Activated CD4-positive, alpha-beta T cell treated with anti-CD3 and anti-CD28 coated beads, Interleukin-2, amount 50 U/mL, for 4 hours (primary cell): Measurements from ENCODE around the gene TGFBR3.
"Not testable (repeated sequence)": the region's sequence is repeated elsewhere in the genome, so short reads cannot be mapped to it uniquely, and the experiment has no call there.

Experiments used
- DNase-seq, 2 experiments: peaks; one replicate each; pipeline ENCODE4 v3.0.0-alpha.2; 2020

Gene TGFBR3

DNA sequence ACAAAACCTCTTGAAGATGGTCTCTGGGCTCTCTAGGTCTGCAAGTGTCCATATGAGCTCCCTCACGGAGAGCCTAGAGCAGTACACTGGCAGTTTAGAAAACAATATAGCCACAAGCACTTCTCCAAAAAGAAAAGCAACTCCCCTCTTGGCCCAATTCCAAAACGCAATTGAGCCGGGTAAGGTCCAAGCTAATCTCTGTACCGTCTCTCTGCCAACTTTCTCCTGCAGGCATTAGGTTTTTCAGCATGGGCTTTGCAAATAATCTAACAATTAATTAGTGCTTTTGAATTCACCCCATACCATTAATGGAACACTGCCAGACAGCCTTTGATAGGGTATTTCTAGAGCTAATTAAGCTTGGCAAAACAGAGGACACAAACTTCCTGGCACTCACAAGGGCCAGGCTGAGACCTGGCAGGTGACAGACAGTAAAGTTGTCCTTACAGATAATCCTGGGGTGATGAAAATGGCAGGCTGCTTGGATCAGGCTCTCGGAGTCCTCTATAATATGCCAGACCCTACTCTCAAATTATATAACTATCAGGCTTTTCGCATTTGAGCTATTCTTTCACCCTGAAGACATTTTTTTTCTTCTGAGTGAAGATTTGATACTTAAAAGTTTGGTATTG is 39.8 kb downstream of the TGFBR3 start:
- no peak for DNase-seq

DNA sequence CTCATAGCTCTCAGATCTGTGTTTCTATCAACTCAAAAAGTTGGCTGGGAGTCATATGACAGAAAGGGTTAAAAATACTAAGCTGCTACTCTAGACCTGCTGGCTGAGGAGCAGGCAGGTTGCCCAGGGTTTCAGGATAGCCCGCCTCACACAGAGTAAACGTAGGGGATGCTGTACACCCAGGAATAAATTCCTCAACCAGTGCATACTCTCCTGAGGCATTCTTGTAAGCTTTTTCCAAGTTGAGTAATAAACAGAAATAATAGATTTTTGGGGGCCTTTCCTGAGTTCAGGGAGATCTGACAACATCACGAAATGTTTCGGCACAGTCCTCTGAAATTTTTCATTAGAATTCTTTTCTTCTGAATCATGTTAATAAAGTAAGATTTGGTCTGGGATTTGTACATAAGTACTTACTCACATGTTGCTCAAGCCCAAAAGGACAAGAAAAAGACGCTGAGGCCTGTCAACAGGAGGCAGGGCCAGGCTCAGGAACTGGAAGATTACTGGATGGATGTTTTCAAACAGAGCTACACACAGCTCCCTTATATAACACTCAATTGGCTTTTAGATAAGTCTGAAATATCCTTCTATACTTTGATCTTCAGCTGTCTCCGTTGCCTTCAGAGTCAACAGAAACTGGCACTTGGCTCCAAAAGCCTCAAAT is 41.0 kb downstream of the TGFBR3 start:
- no peak for DNase-seq

DNA sequence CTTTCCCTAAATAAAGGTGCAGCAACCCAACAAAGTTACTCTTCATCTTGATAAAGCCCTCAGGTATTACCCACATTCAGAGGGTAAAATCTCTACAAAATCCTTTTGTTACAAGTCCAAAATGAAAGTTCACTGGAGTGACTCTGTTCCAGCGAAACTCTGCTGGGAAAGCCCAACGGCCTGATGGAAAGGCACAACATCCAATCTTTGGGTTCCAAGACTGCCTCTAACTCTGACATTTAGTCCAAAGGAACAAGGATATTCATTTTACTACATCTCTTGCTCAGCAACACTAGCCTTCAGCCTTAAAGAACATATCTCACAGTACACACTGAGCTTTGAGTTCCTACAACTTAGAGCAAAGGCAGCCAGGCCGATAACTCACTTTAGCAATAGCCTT is 42.1 kb downstream of the TGFBR3 start:
- DNase-seq: no peak

DNA sequence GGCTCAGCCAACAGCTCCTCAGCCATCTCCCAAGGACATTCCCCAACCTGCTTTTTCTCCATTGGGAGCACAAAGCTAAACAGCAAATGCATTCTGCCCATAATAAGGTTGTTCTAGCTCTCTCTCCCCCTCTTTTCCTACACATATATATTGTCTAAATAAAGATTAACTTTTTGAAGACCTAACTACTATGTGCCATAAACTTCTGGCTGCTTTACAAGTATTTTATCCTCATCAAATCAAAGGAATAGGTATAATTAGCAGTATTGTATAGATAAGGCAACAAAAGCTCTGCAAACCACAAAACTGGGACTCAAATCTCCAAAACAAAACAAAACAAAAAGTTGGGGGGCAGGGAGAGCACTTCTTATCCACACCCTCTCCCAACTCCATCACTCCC is 43.4 kb downstream of the TGFBR3 start:
- no peak for DNase-seq

DNA sequence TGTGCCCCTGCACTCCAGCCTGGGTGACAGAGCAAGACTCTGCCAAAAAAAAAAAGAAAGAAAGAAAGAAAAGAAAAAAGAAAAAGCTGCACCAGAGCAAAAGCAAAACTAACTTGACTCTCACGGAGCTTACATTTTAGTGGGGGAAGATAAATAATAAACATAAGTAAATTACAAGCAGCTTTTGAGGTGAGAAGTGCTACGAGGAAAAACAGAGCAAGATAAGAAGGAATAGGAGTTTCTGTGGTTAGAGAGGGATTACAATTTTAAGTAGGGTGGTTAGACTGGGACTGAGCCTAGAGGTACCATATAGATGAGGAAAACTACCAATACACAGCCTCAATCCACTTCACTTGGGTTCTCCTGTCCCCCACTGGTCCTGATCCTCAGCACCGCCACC is 43.9 kb downstream of the TGFBR3 start:
- DNase-seq: no peak

DNA sequence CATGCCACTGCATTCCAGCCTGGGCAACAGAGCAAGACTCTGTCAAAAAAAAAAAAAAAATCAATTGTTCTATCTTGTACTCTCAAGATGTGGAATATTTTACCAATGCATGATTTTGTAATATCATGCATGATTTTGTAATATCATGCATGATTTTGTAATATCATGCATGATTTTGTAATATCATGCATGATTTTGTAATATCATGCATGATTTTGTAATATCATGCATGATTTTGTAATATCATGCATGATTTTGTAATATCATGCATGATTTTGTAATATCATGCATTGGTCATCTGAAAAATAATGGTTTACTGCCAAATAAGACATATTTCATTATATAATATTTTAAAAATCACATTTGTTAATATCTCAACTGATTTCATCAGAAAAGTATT is 45.7 kb downstream of the TGFBR3 start:
- DNase-seq: not testable (repeated sequence)

DNA sequence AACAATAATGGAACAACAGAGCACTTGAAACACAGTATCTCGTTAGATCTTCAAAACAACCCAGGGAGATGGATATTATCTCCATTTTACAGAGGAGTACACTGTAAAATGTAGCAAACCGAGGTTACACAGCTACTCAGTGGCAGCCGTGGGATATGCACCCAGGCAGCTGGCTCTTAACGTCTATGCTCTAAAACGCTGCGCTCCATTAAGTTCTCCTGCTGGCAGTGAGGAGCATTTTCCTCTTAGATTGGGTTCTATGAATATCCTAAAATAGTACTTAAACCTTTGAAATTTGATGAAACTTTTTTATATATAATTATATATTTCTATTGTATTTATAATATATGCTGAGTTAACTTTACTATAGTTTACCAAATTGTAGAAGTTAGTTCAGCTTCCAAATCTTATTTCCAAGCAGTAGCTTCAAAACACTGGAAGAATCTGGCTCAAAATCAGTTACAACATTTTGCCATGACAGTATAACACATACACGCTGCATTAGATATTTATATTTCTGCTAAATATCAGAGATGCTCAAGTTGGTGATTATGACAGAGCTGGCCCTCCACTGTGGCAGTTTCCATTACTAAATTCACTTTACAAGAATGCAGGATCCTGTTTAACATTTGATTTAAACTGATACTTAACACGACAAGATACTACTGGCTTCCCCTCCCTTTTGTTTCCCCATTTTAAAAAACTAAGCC is 49.5 kb downstream of the TGFBR3 start:
- DNase-seq: no peak

DNA sequence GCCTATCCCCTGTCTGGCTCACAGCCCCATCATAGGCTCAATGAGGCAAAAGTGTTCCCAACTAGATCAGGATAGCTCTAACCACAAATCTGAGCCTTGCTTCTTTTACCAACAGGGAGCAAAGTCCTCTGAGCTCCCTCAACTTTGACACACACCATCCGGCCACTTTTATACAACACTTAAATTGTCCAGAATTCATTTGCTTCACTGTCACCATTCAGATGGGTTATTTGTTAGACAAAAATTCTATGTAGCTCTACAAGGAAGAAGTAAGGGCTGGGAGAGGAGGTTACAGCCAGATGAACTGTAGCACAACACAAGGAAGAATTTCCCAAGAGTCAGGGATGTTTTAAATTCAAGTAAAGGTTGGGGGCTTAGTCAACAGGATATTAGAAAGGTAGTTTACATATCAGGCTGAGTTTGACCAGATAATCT is 50.8 kb downstream of the TGFBR3 start:
- DNase-seq: no peak

DNA sequence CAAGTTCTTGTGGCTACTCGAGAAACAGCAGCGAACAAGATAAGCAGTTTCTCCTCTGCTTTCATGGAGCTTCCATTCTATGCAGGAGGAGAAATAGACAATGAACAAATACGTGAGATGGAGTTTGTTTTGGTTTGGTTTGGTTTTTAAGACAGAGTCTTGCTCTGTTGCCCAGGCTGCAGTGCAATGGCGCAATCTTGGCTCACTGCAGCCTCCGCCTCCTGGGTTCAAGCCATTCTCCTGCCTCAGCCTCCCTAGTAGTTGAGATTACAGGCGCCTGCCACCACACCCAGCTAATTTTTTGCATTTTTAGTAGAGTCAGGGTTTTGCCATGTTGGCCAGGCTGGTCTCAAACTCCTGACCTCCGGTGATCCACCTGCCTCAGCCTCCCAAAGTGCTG is 51.4 kb downstream of the TGFBR3 start:
- not testable (repeated sequence) for DNase-seq

DNA sequence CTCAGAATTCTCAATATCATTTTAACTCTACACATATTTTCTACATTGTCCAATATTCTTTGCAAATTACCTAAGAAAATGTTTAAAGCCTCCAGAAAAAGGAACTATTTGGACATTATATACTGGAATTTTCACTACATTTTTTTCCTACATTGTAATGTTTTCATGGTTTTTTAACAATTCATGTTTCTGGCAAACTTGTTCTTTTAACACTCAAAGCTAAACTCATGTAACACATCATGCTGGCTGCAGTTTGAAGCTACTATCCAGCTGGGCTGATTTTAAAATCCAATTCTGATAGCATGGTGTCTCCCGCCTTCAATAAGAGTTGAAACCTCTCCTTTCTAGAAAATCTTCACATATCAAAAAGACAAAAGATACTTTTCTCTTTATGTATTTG is 52.0 kb downstream of the TGFBR3 start:
- no peak for DNase-seq

DNA sequence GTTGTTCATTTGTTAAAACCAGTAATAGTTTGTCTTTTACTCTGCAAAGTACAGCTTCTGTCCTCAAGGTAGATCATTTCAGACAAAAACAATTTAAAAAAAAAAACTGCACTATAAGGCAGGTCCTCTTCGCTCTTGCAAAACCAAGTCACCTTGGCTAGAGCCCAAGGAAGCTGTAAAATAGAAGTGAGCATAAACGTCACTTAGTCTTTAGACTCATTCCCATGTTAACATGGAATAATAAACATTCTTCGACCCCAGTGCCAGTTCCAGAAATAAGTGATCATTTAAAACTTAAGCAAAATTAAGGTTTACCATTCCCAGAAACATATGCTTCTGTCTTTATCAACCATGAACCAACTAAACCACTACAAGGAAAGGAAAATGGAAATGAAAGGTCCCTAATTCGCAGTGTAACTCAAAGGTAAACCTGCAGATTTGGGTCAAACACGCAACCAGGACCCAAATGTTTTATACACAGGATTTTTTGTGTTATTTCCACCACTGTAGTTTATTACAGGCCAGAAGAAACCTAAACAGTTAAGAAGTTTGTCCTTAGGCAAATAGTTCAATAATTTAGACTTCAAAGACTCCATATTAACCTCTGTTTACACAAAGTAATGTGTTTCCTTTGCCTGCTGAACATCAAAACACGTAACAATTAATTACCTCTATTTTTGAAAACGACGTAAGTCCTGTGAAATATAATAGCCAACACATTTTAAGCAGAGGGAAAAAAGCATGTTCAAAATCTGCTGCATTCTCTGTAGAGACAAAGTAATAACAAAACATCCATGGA is 54.6 kb downstream of the TGFBR3 start:
- DNase-seq: no peak

DNA sequence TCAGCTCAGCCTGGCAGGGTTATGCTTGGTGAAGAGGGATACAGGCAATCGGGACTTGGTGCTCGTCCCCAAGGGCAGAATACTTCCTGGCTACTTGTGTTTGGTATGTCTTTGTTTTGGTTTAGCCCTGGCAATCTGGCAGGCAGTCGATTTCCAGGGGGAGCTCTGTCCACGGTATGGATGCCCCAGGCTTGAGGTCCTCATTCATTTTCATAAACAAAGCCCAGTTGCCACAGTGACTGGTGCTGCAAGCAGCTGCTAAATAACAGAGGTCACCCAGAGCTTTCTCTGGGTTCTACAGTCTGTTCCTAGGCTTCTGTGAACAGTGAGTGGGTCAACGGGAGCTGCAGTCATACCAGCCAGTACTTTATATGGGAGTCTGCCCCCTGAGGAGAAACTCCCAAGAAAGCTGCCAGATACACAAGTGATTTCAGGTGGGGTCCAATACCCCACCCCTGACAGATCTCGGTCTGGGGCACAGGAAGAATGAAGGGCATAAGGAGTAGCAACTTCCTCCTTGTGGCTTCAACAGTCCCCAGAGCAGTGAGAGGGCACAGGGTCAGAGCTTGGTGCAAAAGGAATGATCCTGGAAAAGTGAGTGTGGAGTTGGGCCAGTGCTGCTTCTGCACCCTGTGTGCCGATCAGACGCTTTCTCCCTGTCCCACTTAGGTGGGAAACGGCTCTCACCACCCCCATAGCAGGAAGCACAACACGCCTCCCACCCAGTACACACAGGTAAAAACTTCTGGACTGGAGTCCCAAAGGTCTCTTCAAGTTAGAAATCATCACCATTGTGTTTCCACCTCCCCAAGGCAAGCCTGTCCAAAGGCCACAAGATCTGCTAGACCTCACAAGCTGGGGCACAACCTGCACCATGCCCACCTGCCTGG is 55.5 kb downstream of the TGFBR3 start:
- no peak for DNase-seq

DNA sequence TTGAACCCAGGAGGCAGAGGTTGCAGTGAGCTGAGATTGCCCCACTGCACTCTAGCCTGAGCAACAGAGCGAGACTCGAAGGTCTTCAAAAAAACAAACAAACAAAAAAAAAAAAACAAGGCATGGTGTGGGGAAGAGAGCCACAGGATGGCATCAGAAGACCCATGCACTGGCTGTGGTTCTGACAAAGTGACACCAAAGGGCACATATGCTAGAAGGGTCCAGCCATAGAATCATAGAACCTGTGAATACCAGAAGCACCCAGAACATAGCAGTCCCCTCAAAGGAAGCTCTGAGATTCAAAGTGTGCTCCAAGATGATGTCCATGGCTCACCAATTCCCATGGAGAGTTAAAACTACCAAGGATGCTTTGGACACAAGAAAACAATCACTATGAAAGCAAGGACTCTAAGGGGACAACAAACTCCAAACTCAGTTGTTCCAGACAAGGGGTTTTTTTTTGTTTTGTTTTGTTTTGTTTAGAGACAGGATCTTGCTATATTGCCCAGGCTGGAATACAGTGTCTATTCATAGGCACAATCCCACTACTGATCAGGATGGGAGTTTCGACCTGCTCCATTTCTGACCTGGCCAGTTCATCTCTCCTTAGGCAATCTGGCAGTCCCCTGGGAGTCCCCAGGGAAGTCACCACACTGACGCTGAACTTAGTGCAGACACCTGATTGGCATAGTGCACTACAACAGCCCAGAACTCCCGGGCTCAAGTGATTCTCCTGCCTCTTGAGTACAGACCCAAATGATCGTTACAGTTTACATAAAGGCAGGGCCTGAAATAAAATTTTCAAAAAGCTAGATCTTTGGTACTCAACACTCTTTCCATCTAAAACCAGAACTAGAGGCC is 56.4 kb downstream of the TGFBR3 start:
- no peak for DNase-seq

DNA sequence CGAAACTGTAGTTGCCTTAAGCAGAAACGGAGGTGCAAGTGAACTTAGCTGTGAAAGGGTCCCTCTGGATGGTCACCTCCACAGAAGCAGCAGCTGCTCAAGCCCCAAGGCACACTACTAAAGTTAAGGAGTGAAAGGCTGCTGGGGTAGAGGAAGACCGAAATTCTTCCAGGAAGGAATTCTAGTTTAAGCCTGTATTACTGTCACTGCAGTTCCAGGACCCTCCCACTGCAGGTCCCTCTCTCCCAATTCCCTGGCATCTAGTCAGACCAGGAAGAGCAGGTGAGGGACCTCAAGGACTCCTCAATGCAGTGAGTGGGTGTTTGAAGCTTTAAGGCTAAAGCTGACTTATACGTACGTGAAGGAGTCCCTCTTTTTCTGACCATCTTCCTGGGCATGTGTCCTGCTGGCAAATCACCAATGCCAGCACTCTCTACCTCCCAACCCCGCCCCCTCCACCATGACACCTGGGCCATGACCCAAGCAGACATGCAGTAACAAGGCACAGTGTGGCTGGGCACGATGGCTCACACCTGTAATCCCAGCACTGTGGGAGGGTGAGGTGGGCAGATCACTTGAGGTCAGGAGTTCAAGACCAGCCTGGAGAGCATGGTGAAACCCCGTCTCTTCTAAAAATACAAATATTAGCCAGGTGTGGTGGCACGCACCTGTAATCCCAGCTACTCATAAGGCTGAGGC is 57.2 kb downstream of the TGFBR3 start:
- no peak for DNase-seq

DNA sequence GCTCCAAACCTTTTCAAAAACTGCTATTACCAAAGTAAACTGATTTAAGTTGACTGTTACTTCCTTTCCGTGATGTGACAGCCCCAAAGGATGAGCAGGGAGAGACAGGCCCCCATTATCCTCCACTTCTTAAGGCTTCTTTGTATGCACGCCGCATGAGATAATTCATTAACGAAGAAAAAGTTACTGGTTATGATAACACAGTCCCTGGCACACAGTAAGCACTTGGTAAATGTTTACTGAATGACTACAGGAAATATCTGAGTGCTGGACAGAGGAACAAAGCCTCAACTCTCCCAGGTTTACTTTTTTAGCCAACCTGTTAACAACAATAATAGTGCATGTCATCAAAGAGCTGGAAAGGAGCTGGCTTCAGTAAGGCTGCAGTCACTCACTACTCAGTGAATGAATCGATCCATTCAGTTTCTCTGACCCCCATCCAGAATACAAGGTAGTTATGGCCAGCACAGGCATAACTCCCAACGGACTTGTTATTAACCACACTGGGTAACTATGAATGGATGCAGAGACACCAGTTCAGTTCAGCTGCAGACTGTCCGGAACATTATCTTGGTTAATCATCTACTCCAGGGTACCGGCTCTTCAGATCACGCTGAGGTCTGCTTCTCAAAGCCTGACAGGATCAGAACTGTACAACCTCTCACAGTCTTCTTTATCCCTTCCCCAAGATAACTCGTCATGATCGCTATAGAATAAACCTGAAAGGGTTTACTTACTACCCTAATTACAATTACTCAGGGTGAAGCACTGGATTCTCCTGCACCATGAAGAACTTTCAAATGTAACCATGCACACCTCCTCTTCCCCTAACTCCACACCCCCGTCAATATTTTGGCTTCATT is 58.3 kb downstream of the TGFBR3 start:
- no peak for DNase-seq

DNA sequence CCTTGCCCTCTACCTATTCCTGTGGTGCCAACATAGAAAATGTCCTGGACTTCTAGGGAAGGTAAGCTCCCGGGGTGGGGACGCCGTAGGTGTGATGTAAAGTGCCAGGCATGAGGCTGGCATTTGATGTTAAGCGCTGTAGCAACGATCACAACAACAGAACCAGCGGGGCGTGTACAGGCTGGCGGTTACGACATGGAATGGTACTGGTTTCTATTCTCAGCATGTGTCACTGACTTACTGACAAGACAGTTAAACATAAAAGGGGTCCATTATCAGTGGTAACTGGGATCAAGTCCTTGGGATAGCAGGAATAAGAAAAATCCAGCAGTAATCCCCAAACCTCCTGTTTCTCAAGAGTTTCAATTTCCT is 58.9 kb downstream of the TGFBR3 start:
- DNase-seq: no peak

DNA sequence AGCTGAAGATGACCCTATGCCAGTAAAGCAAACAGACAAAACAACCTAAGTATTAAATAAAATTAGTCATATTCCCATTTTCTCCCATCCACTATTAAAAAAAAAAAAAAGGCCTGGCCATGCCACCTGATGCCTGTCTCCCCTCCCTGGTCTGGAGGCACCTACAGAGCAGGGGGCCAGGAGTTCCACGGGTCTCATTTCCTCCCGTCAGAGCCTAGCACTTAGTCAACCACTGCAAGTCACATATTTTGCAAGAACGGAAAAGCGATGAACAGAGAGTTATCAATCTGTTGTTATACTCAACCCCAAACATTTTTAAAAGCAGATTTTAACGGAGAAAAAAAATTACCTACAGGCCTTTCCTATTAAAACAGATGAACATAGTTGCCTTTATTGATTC is 59.3 kb downstream of the TGFBR3 start:
- no peak for DNase-seq

DNA sequence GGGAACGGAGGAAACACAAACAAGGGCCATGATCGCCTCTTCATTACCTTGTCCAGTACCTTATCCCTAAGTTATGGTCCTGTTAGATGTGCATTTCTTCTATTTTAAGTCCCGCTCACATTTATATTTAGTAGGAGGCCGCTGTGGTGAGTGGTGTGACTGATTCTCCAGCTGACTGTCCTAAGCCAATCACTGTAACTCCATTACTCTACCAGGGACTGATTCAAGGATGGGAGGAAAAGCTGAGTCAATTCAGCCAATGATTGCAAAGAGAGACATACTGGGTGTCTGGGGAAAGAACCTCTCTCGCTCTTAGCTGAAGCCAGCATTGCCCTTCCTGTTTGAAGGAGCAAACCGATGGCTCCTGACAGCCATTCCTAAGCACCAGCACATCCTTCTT is 59.7 kb downstream of the TGFBR3 start:
- DNase-seq: no peak

DNA sequence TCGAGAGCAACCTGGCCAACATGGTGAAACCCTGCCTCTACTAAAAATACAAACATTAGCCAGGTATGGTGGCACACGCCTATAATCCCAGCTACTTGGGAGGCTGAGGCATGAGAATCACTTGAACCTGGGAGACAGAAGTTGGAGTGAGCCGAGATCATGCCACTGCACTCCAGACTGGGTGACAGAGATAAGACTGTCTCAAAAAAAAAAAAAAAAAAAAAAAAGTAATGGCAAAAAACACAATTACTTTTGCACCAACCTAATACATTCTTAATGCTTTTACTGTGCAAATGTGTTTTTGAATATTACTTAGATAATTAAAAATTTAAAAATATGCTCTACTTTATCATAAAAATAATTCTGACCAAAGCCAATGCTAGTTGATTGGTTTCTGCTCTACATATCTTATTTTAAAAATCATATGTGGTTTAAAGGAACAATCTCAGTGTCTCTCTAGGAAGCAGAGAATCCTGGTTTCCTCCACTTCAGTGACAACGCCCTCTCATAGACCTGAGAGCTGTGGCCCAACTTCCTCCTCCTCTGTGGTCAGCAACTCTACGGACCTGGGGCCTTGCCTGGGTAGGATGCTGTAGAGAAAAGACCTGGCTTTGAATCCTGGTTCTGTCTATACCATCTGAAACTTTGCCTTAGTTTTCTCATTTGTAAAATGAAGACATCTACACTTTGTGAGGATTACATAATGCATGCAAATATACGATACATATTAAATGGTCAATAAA is 64.7 kb downstream of the TGFBR3 start:
- DNase-seq: no peak
